Measurements from ENCODE around the gene ARVCF. TPM values are rescaled to one million over a fixed set of nuclear protein-coding genes. Genes with fewer than 3 reads are reported as not detected.

The ARVCF gene
- total RNA-seq, 1 donor = 2.3 TPM

DNA sequence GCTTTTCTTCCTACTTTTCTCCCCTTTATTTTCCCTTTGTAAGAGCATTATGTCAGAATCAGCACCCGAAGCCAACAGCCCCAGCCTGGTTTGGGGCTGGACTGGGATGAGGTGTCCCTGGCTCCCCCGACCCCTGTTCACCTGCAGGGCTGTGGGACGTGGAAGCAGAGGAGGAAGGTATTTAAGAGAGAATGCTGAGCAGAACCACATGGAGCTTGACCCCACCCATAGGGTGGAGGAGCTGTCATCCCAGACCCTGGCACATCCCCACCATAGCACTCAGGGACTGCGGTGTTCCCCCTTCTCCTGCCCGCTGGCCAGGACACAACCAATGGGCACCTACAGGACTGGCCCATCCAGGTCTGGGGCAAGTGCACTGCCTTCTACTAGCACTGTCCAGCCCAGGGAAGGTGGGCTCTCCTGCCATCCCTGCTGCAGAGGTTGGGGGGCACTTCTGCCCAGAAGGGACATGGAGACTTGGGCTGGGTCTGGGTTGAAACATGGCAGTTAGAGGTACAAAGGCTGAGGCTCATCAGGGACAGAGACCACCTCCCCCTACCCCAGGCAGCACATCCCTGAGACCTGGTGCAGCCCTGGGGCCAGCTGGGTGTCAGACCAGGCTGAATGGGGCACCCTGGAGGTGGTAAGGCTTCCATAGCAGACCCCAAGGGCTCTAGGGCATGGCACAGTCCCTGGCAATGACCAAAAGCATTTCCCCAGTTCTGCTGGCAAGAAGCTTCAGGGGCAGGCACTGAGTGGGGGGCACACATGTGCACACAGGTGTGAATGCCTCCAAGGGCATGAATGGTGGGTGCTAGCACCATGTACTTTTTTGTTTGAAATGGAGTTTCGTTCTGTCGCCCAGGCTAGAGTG, 23.9 kb upstream of the ARVCF start:
- no peaks in the 10 kb centered on the region for H3K9me3 ChIP-seq (ENCODE audit: low read depth, low read length)
- no peaks in the 10 kb centered on the region for H3K27me3 ChIP-seq (ENCODE audit: insufficient read depth, low read length)
- H3K4me3 ChIP-seq (ENCODE audit: low read length) = no peak overlapping the region
- no peaks in the 10 kb centered on the region for H3K4me1 ChIP-seq (ENCODE audit: insufficient read depth, low read length)

DNA sequence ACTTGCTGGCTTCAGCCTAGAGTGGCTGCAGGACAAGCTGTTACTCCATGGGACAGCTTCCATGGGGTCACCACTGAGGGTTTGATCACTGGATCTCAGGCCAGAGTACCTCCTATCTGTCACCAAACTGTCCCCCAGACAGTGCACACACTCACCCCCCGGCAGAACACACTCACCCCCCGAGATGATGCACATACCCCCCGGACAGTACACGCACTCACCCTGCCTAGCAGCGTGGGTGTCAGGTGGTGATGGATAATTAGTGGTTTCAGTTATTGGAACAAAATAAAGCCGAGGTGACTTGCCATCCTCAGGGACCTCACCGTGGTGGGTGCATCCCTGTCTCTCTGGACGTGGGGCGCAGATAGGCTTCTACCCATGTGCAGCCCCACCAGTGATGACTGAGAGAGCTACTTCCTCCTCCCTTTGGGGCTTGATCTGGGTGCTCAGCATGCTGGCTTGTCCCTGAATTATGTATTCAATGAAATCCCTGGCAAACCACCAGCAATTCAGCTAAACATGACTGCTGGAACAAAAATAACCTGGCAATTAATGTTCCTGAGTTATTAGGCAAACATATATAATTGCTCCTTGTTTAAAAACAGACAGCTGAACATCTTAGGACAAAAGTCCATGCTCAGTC, 23.2 kb upstream of the ARVCF start:
- Histone ChIP-seq H3K4me1 (ENCODE audit: insufficient read depth, low read length) (no peaks in the 10 kb centered on the region), H3K4me3 (ENCODE audit: low read length) (no peak overlapping the region), H3K9me3 (ENCODE audit: low read depth, low read length) (no peaks in the 10 kb centered on the region), H3K27me3 (ENCODE audit: insufficient read depth, low read length) (no peaks in the 10 kb centered on the region)

DNA sequence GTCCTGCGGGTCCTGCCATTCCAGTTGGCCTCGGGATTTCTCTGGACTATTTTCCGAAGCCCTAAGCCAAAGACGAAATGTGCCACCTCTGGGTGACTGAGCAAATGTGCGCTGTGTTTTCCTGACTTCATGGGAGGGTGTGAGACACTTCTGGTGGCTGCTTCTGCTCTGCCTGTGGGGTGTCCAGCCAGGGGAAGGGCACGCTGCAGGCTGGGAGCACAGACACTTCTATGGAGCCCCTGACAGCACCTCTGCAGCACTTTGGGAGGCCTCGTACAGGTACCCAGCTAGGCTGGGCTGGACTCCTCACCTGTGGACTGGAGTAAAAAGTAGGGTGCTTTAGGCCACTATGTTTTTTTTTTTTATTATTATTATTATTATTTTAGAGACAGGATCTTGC, 22.0 kb upstream of the ARVCF start:
- H3K9me3 ChIP-seq (ENCODE audit: low read depth, low read length) = no peaks in the 10 kb centered on the region
- H3K4me3 ChIP-seq (ENCODE audit: low read length) = no peak overlapping the region
- no peaks in the 10 kb centered on the region for H3K27me3 ChIP-seq (ENCODE audit: insufficient read depth, low read length)
- H3K4me1 ChIP-seq (ENCODE audit: insufficient read depth, low read length) = no peaks in the 10 kb centered on the region

DNA sequence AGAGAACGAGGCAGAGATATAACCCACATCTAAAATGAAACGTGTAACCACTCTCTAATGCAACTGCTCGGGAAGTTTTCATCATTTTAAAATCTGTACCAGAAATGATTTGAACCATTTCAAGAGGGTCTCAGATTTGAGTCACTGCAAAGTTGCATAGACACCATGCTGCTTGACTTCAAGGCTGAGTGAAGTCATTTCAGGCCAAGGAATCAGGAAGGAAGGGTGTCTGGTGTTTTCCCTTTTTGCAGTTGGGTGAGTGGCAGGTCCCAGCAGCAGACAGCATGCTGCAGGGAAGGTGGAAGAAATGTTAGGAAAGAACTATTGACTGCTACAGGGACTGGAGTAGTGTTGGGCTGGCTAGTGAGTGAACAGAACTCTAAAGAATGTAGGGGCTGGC, 20.8 kb upstream of the ARVCF start:
- peaks cover 3% of the 10 kb centered on the region for H3K4me1 ChIP-seq (ENCODE audit: insufficient read depth, low read length)
- no peaks in the 10 kb centered on the region for H3K9me3 ChIP-seq (ENCODE audit: low read depth, low read length)
- H3K4me3 ChIP-seq (ENCODE audit: low read length) = no peak overlapping the region
- no peaks in the 10 kb centered on the region for H3K27me3 ChIP-seq (ENCODE audit: insufficient read depth, low read length)

DNA sequence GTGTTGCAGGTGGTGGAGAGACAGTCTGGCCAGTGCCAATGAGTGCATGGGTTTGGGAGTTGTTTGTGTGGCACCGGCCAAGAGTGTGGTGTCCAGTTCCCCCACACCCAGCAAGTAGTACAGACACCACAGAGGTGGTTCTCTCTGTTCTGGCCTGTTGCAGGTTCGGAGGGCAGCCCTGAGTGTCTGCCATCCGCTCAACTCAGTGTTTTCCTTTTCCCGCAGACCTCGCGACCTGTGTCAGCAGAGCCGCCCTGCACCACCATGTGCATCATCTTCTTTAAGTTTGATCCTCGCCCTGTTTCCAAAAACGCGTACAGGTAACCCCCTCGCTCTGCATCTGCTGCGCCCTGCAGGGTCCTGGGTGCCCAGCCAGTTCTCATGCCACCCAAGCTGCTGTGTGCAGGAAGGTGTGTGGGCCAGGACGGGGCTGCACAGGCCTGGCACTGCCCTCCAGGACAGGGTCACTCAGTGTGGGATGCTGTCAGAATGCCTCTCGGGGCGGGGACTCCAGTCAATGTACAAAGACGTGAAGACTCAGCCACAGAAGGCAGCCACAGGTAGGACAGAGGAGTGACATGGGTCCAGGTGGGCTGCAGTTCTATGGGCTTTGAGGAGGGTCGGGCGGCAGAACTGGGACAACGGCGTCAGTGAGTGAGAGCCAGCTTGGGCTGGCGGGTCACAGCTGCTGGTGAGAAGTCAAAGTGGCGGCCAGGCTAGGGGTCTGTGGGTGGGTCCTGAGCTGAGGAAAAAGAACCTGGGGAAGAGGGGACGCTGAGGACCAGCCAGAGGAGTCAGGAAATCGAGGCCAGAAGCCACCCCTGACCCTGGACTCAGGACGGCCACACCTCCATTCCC, 20.1 kb upstream of the ARVCF start:
- Histone ChIP-seq H3K4me1 (ENCODE audit: insufficient read depth, low read length) (peaks cover 10% of the 10 kb centered on the region), H3K4me3 (ENCODE audit: low read length) (no peak overlapping the region), H3K9me3 (ENCODE audit: low read depth, low read length) (no peaks in the 10 kb centered on the region)

DNA sequence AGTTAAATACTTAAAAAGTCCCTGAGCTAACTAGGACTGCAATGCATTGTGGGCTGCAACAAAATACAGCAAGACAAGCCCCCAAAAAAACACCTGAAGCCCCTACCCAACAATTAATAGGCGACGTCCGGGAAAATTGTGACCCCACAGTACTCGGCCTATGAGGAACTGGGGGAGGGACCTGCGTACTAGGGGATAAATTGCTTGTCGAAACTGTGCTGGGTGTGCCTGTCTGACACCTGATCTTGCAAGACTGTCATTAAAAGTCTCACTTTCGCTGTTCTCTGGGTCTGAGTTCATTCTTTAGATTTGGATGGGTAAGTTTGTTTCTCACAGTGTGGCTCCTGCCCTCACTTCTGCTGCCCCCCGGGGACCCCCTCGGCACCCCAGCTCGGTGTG, 19.5 kb upstream of the ARVCF start:
- peaks cover 15% of the 10 kb centered on the region for H3K4me1 ChIP-seq (ENCODE audit: insufficient read depth, low read length)
- no peaks in the 10 kb centered on the region for H3K27me3 ChIP-seq (ENCODE audit: insufficient read depth, low read length)
- H3K9me3 ChIP-seq (ENCODE audit: low read depth, low read length) = no peaks in the 10 kb centered on the region
- no peak overlapping the region for H3K4me3 ChIP-seq (ENCODE audit: low read length)

More for the DNA sequence above, 20.1 kb upstream of the ARVCF start:
- no peaks in the 10 kb centered on the region for H3K27me3 ChIP-seq (ENCODE audit: insufficient read depth, low read length)

DNA sequence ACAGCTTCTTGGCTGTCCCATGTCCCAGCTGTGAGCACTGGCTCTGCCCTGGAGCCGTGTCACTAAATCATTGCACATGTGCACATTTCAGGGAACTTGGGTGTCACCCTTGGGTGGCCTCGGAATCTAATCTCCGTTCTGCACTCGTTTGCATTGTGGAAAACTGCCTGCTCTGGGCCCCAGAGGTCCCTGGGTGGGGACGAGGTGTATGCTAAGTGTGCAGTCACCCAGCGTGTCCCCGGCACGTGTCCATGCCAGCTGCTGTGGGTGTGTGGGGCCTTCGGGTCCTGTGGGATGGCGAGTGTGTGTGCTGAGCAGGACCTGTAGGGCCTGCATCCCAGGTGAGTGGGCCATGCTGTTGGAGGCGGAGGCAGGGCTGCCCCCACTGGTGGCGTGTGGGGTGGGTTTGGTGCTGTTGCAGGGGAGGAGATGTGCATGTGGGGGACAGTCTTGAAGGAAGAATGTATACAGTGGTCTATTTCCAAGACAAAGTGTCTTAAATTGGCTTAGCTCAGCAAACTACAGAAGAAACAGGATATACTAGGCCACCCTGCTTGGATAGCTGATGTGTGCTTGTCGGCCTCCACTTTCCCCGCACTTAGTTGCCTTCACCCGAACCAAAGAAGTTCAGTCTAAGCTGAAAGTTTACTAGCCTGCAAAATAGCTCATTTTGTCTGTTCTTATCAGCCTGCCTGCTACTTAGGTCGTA, 18.9 kb upstream of the ARVCF start:
- no peaks in the 10 kb centered on the region for H3K9me3 ChIP-seq (ENCODE audit: low read depth, low read length)
- H3K4me1 ChIP-seq (ENCODE audit: insufficient read depth, low read length) = peaks cover 15% of the 10 kb centered on the region
- H3K4me3 ChIP-seq (ENCODE audit: low read length) = no peak overlapping the region
- no peaks in the 10 kb centered on the region for H3K27me3 ChIP-seq (ENCODE audit: insufficient read depth, low read length)

DNA sequence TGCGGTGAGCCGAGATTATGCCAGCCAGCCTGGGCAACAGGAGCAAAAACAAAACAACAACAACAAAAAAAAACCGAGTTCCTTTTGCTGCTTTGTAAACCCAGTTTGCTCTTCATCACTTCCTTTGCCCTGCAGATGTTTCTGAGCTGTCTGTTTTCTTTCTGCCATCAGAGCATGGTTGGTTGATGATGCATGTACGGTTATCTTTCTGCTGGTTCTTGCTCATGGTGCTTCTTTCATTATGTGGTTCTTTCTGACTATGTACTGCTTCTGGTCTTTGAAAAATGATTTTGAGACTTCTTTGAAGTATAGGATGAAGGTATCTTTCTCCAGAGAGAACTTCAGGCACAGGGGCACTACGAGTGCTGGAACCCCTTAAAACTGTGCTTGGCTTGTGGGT, 17.5 kb upstream of the ARVCF start:
- Histone ChIP-seq H3K27me3 (ENCODE audit: insufficient read depth, low read length) (no peaks in the 10 kb centered on the region), H3K4me1 (ENCODE audit: insufficient read depth, low read length) (peaks cover 15% of the 10 kb centered on the region), H3K4me3 (ENCODE audit: low read length) (no peak overlapping the region), H3K9me3 (ENCODE audit: low read depth, low read length) (no peaks in the 10 kb centered on the region)

DNA sequence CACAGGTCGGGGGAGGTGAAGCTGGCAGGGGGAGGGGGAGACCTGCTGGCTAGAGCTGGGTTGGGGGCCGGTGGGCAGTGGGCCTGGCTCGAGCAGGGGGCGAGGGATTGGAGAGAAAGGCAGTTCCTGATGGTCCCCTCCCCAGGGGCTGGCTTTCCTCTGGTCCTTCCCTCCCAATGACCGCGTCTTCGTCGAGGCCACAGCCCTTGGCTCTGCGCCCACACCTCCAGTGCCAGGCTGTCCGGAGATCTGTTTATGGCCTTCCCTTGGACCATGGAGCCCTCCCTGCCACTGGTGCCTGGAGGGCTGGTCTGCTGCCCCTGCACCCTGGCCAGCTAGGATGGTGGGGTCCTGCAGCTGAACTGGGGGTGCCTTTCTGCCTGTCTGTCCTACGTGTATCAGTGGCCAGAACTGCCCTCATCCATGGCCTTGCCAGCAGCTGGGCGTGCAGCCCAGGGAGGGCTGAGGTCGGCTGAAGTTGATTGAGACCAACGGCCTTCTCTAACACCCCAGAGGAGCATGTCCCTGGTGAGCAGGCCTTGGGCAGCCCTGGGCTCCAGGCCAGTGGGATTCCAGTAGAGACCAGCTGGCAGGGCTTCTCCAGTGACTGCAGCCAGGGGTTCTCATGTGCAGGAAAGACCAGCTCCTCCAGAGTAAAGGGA, 16.6 kb upstream of the ARVCF start:
- H3K4me1 ChIP-seq (ENCODE audit: insufficient read depth, low read length) = peaks cover 15% of the 10 kb centered on the region
- H3K9me3 ChIP-seq (ENCODE audit: low read depth, low read length) = no peaks in the 10 kb centered on the region
- H3K4me3 ChIP-seq (ENCODE audit: low read length) = no peak overlapping the region
- H3K27me3 ChIP-seq (ENCODE audit: insufficient read depth, low read length) = no peaks in the 10 kb centered on the region

DNA sequence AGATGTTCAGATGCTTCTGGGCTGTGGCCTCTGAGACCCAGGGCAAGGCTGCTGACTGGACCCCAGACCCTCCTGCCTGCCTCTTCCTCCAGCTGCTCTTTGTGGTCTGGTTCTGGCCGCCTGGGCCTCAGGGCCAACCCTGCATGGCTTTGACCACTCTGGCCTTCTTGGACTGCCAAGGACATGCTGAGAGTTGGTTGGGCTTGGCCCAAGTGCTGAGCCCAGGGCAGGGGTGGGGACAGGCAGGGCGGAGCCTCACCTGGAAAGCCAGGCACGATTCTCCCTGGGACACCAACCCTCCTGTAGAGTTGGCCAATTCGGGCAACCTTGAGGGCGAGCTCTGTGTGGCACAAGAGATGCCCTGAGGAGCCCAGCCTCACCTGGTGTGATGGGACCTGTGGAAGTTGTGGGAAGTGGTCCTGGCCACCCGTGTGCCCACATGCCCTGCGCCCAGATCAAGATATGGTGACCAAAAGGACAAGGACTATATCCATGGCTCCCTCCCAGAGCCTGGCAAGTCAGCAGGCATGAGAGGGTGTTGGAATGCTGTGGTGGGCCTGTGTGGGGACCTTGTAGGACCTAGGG, 15.9 kb upstream of the ARVCF start:
- H3K9me3 ChIP-seq (ENCODE audit: low read depth, low read length) = no peaks in the 10 kb centered on the region
- H3K27me3 ChIP-seq (ENCODE audit: insufficient read depth, low read length) = no peaks in the 10 kb centered on the region
- H3K4me3 ChIP-seq (ENCODE audit: low read length) = no peak overlapping the region
- peaks cover 15% of the 10 kb centered on the region for H3K4me1 ChIP-seq (ENCODE audit: insufficient read depth, low read length)

DNA sequence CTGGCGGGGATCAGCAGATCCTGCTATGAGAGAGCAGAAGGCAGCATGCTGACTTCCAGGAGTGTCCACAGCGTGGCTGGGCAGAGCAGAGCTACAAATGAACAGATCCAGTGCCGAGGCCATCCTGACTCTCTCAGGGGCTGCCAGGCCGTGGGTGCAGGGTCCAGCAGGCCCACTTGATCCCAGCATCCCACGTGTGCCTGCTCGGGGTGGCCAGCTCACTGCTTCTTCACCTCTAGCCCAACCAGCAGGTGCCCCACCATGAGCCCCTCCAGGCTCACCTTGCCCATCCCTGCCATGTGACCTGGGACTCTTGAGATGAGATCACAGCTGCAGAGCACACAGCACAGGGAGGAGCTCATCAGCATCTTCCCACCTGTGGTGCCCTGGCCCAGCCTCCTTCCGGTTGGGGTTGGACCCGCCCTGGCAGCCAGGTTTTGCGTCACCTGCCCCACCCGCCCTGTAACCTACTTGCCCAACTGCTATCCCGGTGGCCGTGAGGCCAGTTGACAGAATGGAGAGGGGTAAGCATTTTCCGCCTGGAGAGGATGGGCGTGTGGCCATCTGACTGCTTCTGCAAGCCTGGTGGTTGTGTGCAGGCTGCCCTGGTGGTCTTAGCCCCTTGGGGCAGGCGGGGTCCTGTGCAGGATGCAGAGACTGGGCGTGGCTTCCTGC, 15.2 kb upstream of the ARVCF start:
- Histone ChIP-seq H3K4me3 (ENCODE audit: low read length) (no peak overlapping the region), H3K9me3 (ENCODE audit: low read depth, low read length) (no peaks in the 10 kb centered on the region), H3K4me1 (ENCODE audit: insufficient read depth, low read length) (peaks cover 15% of the 10 kb centered on the region), H3K27me3 (ENCODE audit: insufficient read depth, low read length) (no peaks in the 10 kb centered on the region)

DNA sequence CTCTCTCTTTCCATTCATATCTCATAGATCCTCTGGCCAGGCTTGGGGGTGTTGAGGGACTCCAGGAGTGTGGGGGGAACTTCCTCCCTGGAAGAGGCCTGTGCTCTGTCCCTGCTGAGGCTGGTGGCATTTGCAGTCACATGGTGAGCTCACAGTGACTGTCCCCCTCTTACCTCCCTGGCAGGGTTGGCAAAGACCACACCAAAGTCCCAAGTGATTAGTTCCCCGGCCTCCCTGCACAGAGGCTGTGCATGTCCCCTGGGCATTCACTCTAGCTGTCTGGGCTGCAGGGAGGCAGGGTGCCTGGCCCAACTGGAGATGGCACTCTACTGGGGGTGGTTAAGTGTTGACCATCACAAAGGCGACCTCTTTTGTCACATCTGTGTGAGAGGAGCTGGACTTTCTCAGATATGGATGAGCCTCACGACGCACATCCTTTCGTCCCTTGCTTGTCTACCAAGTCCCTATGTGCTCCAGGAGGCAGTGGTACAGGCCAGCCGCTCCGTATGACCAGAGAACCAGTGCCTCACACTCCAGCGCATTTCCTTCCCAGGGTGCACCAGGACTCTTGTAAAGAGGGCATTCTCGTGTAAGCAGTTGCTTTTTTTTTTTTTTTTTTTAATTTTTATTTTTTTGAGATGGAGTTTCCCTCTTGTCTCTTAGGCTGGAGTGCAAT, 13.1 kb upstream of the ARVCF start:
- Histone ChIP-seq H3K4me3 (ENCODE audit: low read length) (no peak overlapping the region), H3K9me3 (ENCODE audit: low read depth, low read length) (no peaks in the 10 kb centered on the region), H3K27me3 (ENCODE audit: insufficient read depth, low read length) (no peaks in the 10 kb centered on the region), H3K4me1 (ENCODE audit: insufficient read depth, low read length) (peaks cover 15% of the 10 kb centered on the region)

DNA sequence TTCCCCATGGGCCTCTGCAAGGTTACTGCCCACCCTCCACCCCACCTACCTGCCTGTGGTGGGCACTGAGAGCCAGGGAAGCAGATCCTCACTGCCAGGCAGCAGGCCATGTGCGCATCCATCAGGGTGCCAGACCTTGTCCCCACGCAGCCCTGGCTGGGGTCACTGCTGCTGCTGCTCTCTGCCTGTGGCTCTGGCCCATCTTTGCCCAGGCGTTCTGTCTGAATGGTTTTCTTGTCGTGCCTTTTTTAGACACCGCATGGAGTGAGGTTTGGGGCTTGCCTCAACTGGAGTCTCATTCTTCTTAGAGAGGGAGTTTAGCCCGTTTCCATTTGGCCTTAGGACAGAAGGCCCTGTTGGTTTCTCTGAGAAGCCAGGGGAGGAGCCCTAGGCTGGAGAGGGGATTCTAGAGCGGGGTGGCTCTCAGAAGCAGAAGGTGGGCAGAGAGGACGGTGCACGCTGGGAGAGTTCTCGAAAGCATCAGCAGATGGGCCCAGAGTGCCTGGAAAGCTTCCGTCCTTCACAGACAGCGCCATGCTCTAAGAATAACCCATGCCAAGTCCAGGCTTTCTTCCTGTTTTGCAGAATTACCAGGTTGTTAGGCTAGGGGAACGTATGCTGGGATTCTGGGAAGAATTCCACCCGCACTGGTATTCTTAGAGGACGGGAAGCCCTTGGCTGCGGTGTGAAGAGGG, 12.4 kb upstream of the ARVCF start:
- Histone ChIP-seq H3K4me3 (ENCODE audit: low read length) (no peak overlapping the region), H3K4me1 (ENCODE audit: insufficient read depth, low read length) (peaks cover 15% of the 10 kb centered on the region), H3K27me3 (ENCODE audit: insufficient read depth, low read length) (no peaks in the 10 kb centered on the region)

More for the DNA sequence above, 12.4 kb upstream of the ARVCF start:
- no peaks in the 10 kb centered on the region for H3K9me3 ChIP-seq (ENCODE audit: low read depth, low read length)
